ENCODE measurements around the gene LRP1B.

DNA sequence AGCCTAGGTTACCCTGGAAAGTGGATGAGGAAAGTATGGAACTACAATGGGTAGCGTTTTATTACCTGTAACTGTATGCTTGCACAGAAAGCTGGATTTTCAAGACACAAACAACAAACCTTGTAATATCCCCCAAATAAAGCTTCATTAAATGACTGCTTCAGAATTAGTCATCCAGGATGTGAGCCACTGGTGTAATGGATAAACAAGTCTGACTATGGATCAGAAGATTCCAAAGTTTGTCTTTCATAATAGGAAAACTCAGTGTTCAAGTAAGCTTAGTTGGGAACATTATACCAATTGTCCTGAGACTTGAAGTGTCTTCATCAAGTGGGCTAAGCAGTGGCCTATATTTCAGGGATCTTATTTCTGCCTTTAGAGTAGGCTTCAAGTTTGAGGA, 518.8 kb downstream of the LRP1B start:
- TF ChIP-seq POLR2A (IDR thresholded peaks at IDR 0.05; ENCODE audit: low read depth, low read length): no peak
- no peak for TF ChIP-seq POLR2AphosphoS5 (IDR thresholded peaks at IDR 0.05; ENCODE audit: low read depth, low read length)
